Peyer's patch (tissue), 4 donors: ENCODE results near the gene GLRA1.

Source experiments
- CTCF ChIP-seq, 6 experiments: fragments of 450-650 bp in 4 of 6; fragments of 200-600 bp in 2 of 6; sonication (generic) in 1 of 6; IDR thresholded peaks; one replicate each; pipeline ENCODE4 v1.5.1; 2017 to 2019; ENCODE audit warnings: antibody characterized with exemption in 6 of 6, mild to moderate bottlenecking in 3 of 6, moderate library complexity in 1 of 6
- POLR2A ChIP-seq, 2 donors: fragments of 450-650 bp; IDR thresholded peaks; one replicate each; pipeline ENCODE4 v1.5.1; 2017; ENCODE audit warnings: antibody characterized with exemption in 2 of 2, mild to moderate bottlenecking in 2 of 2, moderate library complexity in 2 of 2

- no peak for TF ChIP-seq CTCF (IDR thresholded peaks at IDR 0.05)
- TF ChIP-seq POLR2A (IDR thresholded peaks at IDR 0.05) = no peak
These were observed 109.6 kb downstream of the GLRA1 start for GRCh38 chr5:151815051-151815450.
